GM23338 (cell line): ENCODE results near the gene AGPS. TPM values are rescaled to one million over a fixed set of nuclear protein-coding genes. Genes with fewer than 3 reads are reported as not detected.

Source experiments
- ATAC-seq: fragments of 200-7000 bp; cut with Tn5 transposase; 3 replicates; pipeline ENCODE4 v1.9.1; 2020
- DNase-seq: peaks from one replicate; pipeline ENCODE4 v3.0.0-alpha.2; 2015; ENCODE audit warnings: low spot score
- H2AFZ ChIP-seq: fragments of 200-600 bp; sonication (generic); 2 replicates; pipeline ENCODE4 v1.8.0; 2016; ENCODE audit warnings: antibody characterized with exemption, mild to moderate bottlenecking, moderate library complexity
- H3F3A ChIP-seq: fragments of 200-600 bp; sonication (generic); replicated peaks from 2 replicates; pipeline ENCODE4 v1.8.0; 2017; ENCODE audit warnings: antibody characterized with exemption, mixed run types, low read depth
- H3K27ac ChIP-seq: fragments of 200-600 bp; sonication (generic); 2 replicates; pipeline ENCODE4 v1.6.1; 2016; ENCODE audit warnings: low read depth
- H3K27me3 ChIP-seq: fragments of 200-600 bp; sonication (generic); 2 replicates; pipeline ENCODE4 v1.8.0; 2016; ENCODE audit warnings: mild to moderate bottlenecking, mixed run types, moderate library complexity; ENCODE audit not compliant: insufficient read depth
- H3K36me3 ChIP-seq: fragments of 200-600 bp; sonication (generic); 2 replicates; pipeline ENCODE4 v1.8.0; 2016; ENCODE audit warnings: mild to moderate bottlenecking; ENCODE audit not compliant: insufficient read depth
- H3K4me1 ChIP-seq: fragments of 200-600 bp; sonication (generic); 2 replicates; pipeline ENCODE4 v1.8.0; 2016; ENCODE audit warnings: mild to moderate bottlenecking, moderate library complexity; ENCODE audit not compliant: insufficient read depth
- H3K4me2 ChIP-seq: fragments of 200-600 bp; sonication (generic); 2 replicates; pipeline ENCODE4 v1.7.1; 2017; ENCODE audit warnings: mixed run types
- H3K4me3 ChIP-seq: fragments of 200-600 bp; sonication (generic); 2 replicates; pipeline ENCODE4 v1.6.1; 2016; ENCODE audit warnings: mixed run types
- H3K79me2 ChIP-seq: fragments of 200-600 bp; sonication (generic); replicated peaks from 2 replicates; pipeline ENCODE4 v1.8.0; 2017; ENCODE audit warnings: mild to moderate bottlenecking; ENCODE audit not compliant: insufficient read depth
- H3K9me2 ChIP-seq: fragments of 200-600 bp; sonication (generic); 2 replicates; pipeline ENCODE4 v1.8.0; 2017; ENCODE audit not compliant: insufficient read depth
- H4K20me1 ChIP-seq: fragments of 200-600 bp; sonication (generic); replicated peaks from 2 replicates; pipeline ENCODE4 v1.8.0; 2017; ENCODE audit warnings: mild to moderate bottlenecking; ENCODE audit not compliant: insufficient read depth
- H3K27ac Mint-ChIP-seq: 2 replicates; pipeline ENCODE4 v1.8.0; 2020; ENCODE audit warnings: inconsistent platforms, mild to moderate bottlenecking, moderate library complexity, mixed read lengths
- H3K27me3 Mint-ChIP-seq: 3 replicates; pipeline ENCODE4 v1.8.0; 2022; ENCODE audit warnings: low read depth, mild to moderate bottlenecking, moderate library complexity, mixed read lengths, inconsistent platforms; ENCODE audit not compliant: insufficient read depth, poor library complexity
- H3K36me3 Mint-ChIP-seq: 3 replicates; pipeline ENCODE4 v1.8.0; 2021; ENCODE audit warnings: low read depth, mild to moderate bottlenecking, inconsistent platforms, moderate library complexity, mixed read lengths
- H3K4me1 Mint-ChIP-seq: 3 replicates; pipeline ENCODE4 v1.8.0; 2020; ENCODE audit warnings: mild to moderate bottlenecking, inconsistent platforms, mixed read lengths
- H3K4me3 Mint-ChIP-seq: 3 replicates; pipeline ENCODE4 v1.8.0; 2021; ENCODE audit warnings: moderate library complexity, mild to moderate bottlenecking, inconsistent platforms, mixed read lengths
- H3K9me3 Mint-ChIP-seq: 3 replicates; pipeline ENCODE4 v1.8.0; 2020; ENCODE audit warnings: moderate library complexity, mild to moderate bottlenecking, inconsistent platforms, mixed read lengths
- CREB1 ChIP-seq: fragments of 250-450 bp; sonication (Bioruptor Pico); IDR thresholded peaks from 2 replicates; pipeline ENCODE4 v1.5.0; 2020; ENCODE audit warnings: low read depth, mild to moderate bottlenecking, moderate library complexity
- EZH2phosphoT487 ChIP-seq: fragments of 200-600 bp; sonication (generic); IDR thresholded peaks from one replicate; pipeline ENCODE4 v1.8.1; 2018; ENCODE audit warnings: antibody characterized with exemption; ENCODE audit not compliant: unreplicated experiment
- NANOG ChIP-seq: IDR thresholded peaks from 2 replicates; pipeline ENCODE4 v1.6.1; 2016; ENCODE audit warnings: antibody characterized with exemption, borderline replicate concordance
- ZNF114 ChIP-seq: fragments of 250-450 bp; sonication (Bioruptor Pico); IDR thresholded peaks from 2 replicates; pipeline ENCODE4 v1.5.0; 2020; ENCODE audit warnings: mild to moderate bottlenecking, moderate library complexity
- ZNF331 ChIP-seq: fragments of 250-450 bp; sonication (Bioruptor Pico); IDR thresholded peaks from 2 replicates; pipeline ENCODE4 v1.5.0; 2020; ENCODE audit warnings: low read depth, mild to moderate bottlenecking, moderate library complexity
- polyA plus RNA-seq: library from polyadenylated mRNA; unstranded; fragments of >200 nt; fragmentation: Nextera tagmentation; extraction: Ambion mirVana; gene quantifications from 2 replicates; pipeline ENCODE4 v1.2.1, GENCODE V29; 2016
- total RNA-seq: library from RNA; depleted of rRNA; stranded (reverse); fragments of >200 nt; shearing (Covaris generic); gene quantifications from 2 replicates; pipeline ENCODE4 v1.2.3, GENCODE V29; 2014
- TF ChIP-seq, protein P1 (sequence below): fragments of 250-450 bp; sonication (Bioruptor Pico); IDR thresholded peaks from 2 replicates; pipeline ENCODE4 v1.5.0; 2020; ENCODE audit warnings: mild to moderate bottlenecking, moderate library complexity
- TF ChIP-seq, protein P2 (sequence below), 2 experiments: fragments of 200-600 bp in 1 of 2; sonication (generic) in 1 of 2; conservative IDR thresholded peaks; 2 replicates each; pipeline versions ENCODE4 v1.5.1 to v1.6.1; 2016 to 2017; ENCODE audit warnings: antibody characterized with exemption in 2 of 2, low read depth in 2 of 2, mild to moderate bottlenecking in 2 of 2, moderate library complexity in 1 of 2
- TF ChIP-seq, protein P3 (sequence below): IDR thresholded peaks from 2 replicates; pipeline ENCODE4 v1.6.1; 2016; ENCODE audit warnings: antibody characterized with exemption

AGPS gene
- total and polyA plus RNA-seq, 2 experiments from 2014 or later = 14.6 to 73.2 TPM

DNA sequence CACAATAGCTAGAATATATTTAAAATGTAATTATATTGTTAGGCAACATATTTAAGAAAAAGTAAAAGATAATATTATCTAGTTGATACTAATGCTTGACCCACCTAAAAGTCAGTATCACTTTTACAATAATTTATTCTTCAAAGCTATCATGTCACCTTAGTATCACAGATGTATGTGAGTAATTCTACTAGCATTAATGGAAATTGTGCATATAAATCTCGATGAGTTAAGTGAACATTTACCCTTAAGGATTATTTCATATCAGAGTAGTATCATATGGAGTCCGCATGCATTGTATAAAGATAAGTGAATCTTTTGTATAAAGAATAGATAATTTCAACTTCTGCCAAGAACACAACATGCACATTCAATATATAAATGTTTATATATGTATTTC lies 103.4 kb downstream of the AGPS start (continued):
- TF ChIP-seq, protein P1, sequence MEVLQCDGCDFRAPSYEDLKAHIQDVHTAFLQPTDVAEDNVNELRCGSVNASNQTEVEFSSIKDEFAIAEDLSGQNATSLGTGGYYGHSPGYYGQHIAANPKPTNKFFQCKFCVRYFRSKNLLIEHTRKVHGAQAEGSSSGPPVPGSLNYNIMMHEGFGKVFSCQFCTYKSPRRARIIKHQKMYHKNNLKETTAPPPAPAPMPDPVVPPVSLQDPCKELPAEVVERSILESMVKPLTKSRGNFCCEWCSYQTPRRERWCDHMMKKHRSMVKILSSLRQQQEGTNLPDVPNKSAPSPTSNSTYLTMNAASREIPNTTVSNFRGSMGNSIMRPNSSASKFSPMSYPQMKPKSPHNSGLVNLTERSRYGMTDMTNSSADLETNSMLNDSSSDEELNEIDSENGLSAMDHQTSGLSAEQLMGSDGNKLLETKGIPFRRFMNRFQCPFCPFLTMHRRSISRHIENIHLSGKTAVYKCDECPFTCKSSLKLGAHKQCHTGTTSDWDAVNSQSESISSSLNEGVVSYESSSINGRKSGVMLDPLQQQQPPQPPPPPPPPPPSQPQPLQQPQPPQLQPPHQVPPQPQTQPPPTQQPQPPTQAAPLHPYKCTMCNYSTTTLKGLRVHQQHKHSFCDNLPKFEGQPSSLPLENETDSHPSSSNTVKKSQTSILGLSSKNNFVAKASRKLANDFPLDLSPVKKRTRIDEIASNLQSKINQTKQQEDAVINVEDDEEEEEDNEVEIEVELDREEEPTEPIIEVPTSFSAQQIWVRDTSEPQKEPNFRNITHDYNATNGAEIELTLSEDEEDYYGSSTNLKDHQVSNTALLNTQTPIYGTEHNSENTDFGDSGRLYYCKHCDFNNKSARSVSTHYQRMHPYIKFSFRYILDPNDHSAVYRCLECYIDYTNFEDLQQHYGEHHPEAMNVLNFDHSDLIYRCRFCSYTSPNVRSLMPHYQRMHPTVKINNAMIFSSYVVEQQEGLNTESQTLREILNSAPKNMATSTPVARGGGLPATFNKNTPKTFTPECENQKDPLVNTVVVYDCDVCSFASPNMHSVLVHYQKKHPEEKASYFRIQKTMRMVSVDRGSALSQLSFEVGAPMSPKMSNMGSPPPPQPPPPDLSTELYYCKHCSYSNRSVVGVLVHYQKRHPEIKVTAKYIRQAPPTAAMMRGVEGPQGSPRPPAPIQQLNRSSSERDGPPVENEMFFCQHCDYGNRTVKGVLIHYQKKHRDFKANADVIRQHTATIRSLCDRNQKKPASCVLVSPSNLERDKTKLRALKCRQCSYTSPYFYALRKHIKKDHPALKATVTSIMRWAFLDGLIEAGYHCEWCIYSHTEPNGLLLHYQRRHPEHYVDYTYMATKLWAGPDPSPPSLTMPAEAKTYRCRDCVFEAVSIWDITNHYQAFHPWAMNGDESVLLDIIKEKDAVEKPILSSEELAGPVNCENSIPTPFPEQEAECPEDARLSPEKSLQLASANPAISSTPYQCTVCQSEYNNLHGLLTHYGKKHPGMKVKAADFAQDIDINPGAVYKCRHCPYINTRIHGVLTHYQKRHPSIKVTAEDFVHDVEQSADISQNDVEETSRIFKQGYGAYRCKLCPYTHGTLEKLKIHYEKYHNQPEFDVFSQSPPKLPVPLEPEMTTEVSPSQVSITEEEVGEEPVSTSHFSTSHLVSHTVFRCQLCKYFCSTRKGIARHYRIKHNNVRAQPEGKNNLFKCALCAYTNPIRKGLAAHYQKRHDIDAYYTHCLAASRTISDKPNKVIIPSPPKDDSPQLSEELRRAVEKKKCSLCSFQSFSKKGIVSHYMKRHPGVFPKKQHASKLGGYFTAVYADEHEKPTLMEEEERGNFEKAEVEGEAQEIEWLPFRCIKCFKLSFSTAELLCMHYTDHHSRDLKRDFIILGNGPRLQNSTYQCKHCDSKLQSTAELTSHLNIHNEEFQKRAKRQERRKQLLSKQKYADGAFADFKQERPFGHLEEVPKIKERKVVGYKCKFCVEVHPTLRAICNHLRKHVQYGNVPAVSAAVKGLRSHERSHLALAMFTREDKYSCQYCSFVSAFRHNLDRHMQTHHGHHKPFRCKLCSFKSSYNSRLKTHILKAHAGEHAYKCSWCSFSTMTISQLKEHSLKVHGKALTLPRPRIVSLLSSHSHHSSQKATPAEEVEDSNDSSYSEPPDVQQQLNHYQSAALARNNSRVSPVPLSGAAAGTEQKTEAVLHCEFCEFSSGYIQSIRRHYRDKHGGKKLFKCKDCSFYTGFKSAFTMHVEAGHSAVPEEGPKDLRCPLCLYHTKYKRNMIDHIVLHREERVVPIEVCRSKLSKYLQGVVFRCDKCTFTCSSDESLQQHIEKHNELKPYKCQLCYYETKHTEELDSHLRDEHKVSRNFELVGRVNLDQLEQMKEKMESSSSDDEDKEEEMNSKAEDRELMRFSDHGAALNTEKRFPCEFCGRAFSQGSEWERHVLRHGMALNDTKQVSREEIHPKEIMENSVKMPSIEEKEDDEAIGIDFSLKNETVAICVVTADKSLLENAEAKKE = no peak

- no peak overlapping the region for H3K4me3 Mint-ChIP-seq
- H3K4me1 ChIP-seq = no peaks in the 10 kb centered on the region
- TF ChIP-seq EZH2phosphoT487 (no peak), CREB1 (CRISPR knock-in tag) (no peak), ZNF331 (CRISPR knock-in tag) (no peak), NANOG (no peak), ZNF114 (CRISPR knock-in tag) (no peak)
- TF ChIP-seq, protein P2, sequence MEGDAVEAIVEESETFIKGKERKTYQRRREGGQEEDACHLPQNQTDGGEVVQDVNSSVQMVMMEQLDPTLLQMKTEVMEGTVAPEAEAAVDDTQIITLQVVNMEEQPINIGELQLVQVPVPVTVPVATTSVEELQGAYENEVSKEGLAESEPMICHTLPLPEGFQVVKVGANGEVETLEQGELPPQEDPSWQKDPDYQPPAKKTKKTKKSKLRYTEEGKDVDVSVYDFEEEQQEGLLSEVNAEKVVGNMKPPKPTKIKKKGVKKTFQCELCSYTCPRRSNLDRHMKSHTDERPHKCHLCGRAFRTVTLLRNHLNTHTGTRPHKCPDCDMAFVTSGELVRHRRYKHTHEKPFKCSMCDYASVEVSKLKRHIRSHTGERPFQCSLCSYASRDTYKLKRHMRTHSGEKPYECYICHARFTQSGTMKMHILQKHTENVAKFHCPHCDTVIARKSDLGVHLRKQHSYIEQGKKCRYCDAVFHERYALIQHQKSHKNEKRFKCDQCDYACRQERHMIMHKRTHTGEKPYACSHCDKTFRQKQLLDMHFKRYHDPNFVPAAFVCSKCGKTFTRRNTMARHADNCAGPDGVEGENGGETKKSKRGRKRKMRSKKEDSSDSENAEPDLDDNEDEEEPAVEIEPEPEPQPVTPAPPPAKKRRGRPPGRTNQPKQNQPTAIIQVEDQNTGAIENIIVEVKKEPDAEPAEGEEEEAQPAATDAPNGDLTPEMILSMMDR (conservative IDR thresholded peaks at IDR 0.05; ENCODE audit: low read depth in 2 of 2) = no peak
- TF ChIP-seq, protein P3, sequence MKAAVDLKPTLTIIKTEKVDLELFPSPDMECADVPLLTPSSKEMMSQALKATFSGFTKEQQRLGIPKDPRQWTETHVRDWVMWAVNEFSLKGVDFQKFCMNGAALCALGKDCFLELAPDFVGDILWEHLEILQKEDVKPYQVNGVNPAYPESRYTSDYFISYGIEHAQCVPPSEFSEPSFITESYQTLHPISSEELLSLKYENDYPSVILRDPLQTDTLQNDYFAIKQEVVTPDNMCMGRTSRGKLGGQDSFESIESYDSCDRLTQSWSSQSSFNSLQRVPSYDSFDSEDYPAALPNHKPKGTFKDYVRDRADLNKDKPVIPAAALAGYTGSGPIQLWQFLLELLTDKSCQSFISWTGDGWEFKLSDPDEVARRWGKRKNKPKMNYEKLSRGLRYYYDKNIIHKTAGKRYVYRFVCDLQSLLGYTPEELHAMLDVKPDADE = no peak
Observed at GRCh38 chr2:177496921-177497320, 104.3 kb downstream of the AGPS start.

More at GRCh38 chr2:177496921-177497320, 104.3 kb downstream of the AGPS start:
- H3K4me1 Mint-ChIP-seq = no peaks in the 10 kb centered on the region
- no peaks in the 10 kb centered on the region for H3K36me3 Mint-ChIP-seq
- DNase-seq (no peak), ATAC-seq (no peak)
- Histone ChIP-seq H3K36me3 (no peaks in the 10 kb centered on the region), H3K9me2 (no peaks in the 10 kb centered on the region), H4K20me1 (no peaks in the 10 kb centered on the region), H3F3A (no peaks in the 10 kb centered on the region), H2AFZ (no peak overlapping the region), H3K27ac (no peak overlapping the region), H3K27me3 (no peaks in the 10 kb centered on the region), H3K4me2 (no peak overlapping the region), H3K79me2 (no peaks in the 10 kb centered on the region), H3K4me3 (no peak overlapping the region)
- no peak overlapping the region for H3K27ac Mint-ChIP-seq
- H3K27me3 Mint-ChIP-seq = no peaks in the 10 kb centered on the region
- no peaks in the 10 kb centered on the region for H3K9me3 Mint-ChIP-seq
